Endothelial cell of umbilical vein (primary cell): ENCODE measurements around the gene SBF1. TPM values are rescaled to one million over a fixed set of nuclear protein-coding genes. Genes with fewer than 3 reads are reported as not detected.
A peak's percentile ranks its signal among the peaks of the same experiment; 100 is the strongest.

Experiments used
- BruUV-seq: library from RNA; stranded (reverse); fragments of 400-500 nt; replicated peaks from 2 replicates; lab custom pipeline; 2021; lab: Mats Ljungman, UMichigan
- CTCF ChIA-PET: fragments of 300-600, 350-600 bp; sonication (Branson Sonifier 250); formaldehyde crosslinking; loops from one replicate; lab custom pipeline; 2021; ENCODE audit warnings: antibody characterized with exemption, inconsistent platforms; lab: Charles Lee
- POLR2A ChIA-PET: fragments of 300-600, 350-600 bp; sonication (Branson Sonifier 250); formaldehyde crosslinking; loops from one replicate; lab custom pipeline; 2021; ENCODE audit warnings: antibody characterized with exemption, inconsistent platforms; lab: Charles Lee
- DNase-seq: peaks from one replicate; pipeline ENCODE4 v3.0.0-alpha.2; 2011; ENCODE audit warnings: low read depth, low spot score
- FAIRE-seq: peaks from 2 replicates; lab custom pipeline; 2011; peaks lifted over from hg19 to GRCh38; lab: Jason Lieb, UNC
- H2AFZ ChIP-seq: 2 replicates; pipeline ENCODE4 v1.6.0; 2012; ENCODE audit warnings: low read depth, low read length, control low read depth, inconsistent platforms
- H3K27ac ChIP-seq: 2 replicates; pipeline ENCODE4 v1.5.1; 2011; ENCODE audit warnings: low read depth, mild to moderate bottlenecking, control low read depth, low read length, moderate library complexity; ENCODE audit not compliant: insufficient read depth
- H3K27me3 ChIP-seq, 2 experiments: 2 replicates each; pipeline versions ENCODE4 v1.6.0 to v1.6.1; 2011; ENCODE audit warnings: low read length in 2 of 2, mixed read lengths in 1 of 2; ENCODE audit not compliant: control insufficient read depth in 2 of 2, insufficient read depth in 2 of 2
- H3K36me3 ChIP-seq, 2 experiments: 2 replicates in 1 of 2; 3 replicates in 1 of 2; pipeline ENCODE4 v1.5.1; 2011; ENCODE audit warnings: low read length in 2 of 2, mild to moderate bottlenecking in 1 of 2, moderate library complexity in 1 of 2; ENCODE audit not compliant: control insufficient read depth in 2 of 2, insufficient read depth in 2 of 2; ENCODE audit errors: extremely low read depth in 1 of 2
- H3K4me1 ChIP-seq: 3 replicates; pipeline ENCODE4 v1.5.1; 2011; ENCODE audit warnings: mild to moderate bottlenecking, low read length; ENCODE audit not compliant: control insufficient read depth, insufficient read depth; ENCODE audit errors: extremely low read depth
- H3K4me2 ChIP-seq: 2 replicates; pipeline ENCODE4 v1.6.1; 2011; ENCODE audit warnings: low read length, control low read depth, mixed read lengths; ENCODE audit not compliant: insufficient read depth
- H3K4me3 ChIP-seq, 3 experiments: fragments of 200-600 bp in 1 of 3; sonication (generic), shearing (Covaris generic) in 1 of 3; replicated peaks in 1 of 3; 2 replicates each; pipeline ENCODE4 v1.5.1; 2011 to 2016; ENCODE audit warnings: control low read depth in 3 of 3, low read length in 3 of 3, mild to moderate bottlenecking in 2 of 3, inconsistent platforms in 1 of 3, low read depth in 1 of 3, moderate library complexity in 1 of 3; ENCODE audit not compliant: insufficient read depth in 1 of 3
- H3K79me2 ChIP-seq: 2 replicates; pipeline ENCODE4 v1.6.0; 2012; ENCODE audit warnings: low read length, inconsistent platforms; ENCODE audit not compliant: control insufficient read depth, insufficient read depth
- H3K9ac ChIP-seq: replicated peaks from 2 replicates; pipeline ENCODE3; 2011; ENCODE audit warnings: low read length, control low read depth; ENCODE audit not compliant: insufficient read depth; ENCODE audit errors: extremely low read depth
- H3K9me1 ChIP-seq: replicated peaks from 3 replicates; pipeline ENCODE4 v1.6.0; 2011; ENCODE audit warnings: mild to moderate bottlenecking, low read length; ENCODE audit not compliant: control insufficient read depth, insufficient read depth; ENCODE audit errors: extremely low read depth
- H3K9me3 ChIP-seq: replicated peaks from 2 replicates; pipeline ENCODE4 v1.5.1; 2012; ENCODE audit warnings: low read length, inconsistent platforms; ENCODE audit not compliant: control insufficient read depth, insufficient read depth
- H4K20me1 ChIP-seq: replicated peaks from 2 replicates; pipeline ENCODE3; 2011; ENCODE audit warnings: mild to moderate bottlenecking, low read length; ENCODE audit not compliant: control insufficient read depth, insufficient read depth; ENCODE audit errors: extremely low read depth
- EZH2 ChIP-seq: IDR thresholded peaks from 2 replicates; pipeline ENCODE4 v1.6.1; 2012; ENCODE audit warnings: borderline replicate concordance, low read depth, mild to moderate bottlenecking, moderate library complexity, low read length, inconsistent platforms; ENCODE audit not compliant: severe bottlenecking
- FOS ChIP-seq: IDR thresholded peaks from 2 replicates; pipeline ENCODE4 v1.6.1; 2011; ENCODE audit warnings: mild to moderate bottlenecking, low read length, moderate library complexity, borderline replicate concordance; ENCODE audit not compliant: insufficient read depth
- GATA2 ChIP-seq: IDR thresholded peaks from 2 replicates; pipeline ENCODE4 v1.7.0; 2011; ENCODE audit warnings: low read depth, mild to moderate bottlenecking, moderate library complexity, mixed read lengths, low read length; ENCODE audit not compliant: insufficient read length, insufficient read depth
- JUN ChIP-seq: IDR thresholded peaks from 2 replicates; pipeline ENCODE4 v1.6.1; 2011; ENCODE audit warnings: borderline replicate concordance, low read depth; ENCODE audit not compliant: insufficient read length, insufficient read depth
- MYC ChIP-seq: IDR thresholded peaks from one replicate; pipeline ENCODE4 v1.6.1; 2011; ENCODE audit warnings: mild to moderate bottlenecking, low read depth, low read length
- POLR2A ChIP-seq: IDR thresholded peaks from 2 replicates; pipeline ENCODE4 v1.6.1; 2012; ENCODE audit warnings: low read depth, mild to moderate bottlenecking, control low read depth, low read length
- POLR2AphosphoS5 ChIP-seq: IDR thresholded peaks from 2 replicates; pipeline ENCODE4 v1.6.1; 2012; ENCODE audit warnings: low read depth, mild to moderate bottlenecking, control low read depth, low read length, moderate library complexity; ENCODE audit not compliant: insufficient read depth
- dilution Hi-C: fragments of 300-500 bp; cut with MboI; formaldehyde crosslinking; loops from one replicate; pipeline ENCODE4 v1.15.0; 2019; ENCODE audit warnings: low sequenced_read_pairs; ENCODE audit not compliant: extremely low pct_ligation_motif_present
- intact Hi-C: fragments of 100-400 bp; cut with micrococcal nuclease; formaldehyde crosslinking; loops from one replicate; pipeline ENCODE4 v1.10.0; 2022
- polyA plus RNA-seq, 4 experiments: library from polyadenylated mRNA; depleted of rRNA in 3 of 4; stranded (reverse) in 3 of 4; unstranded in 1 of 4; fragments of >200 nt; gene quantifications; 2 replicates each; pipeline versions ENCODE4 v1.2.1 to v1.2.3, GENCODE V29; 2011 to 2012; ENCODE audit warnings: missing spikeins in 1 of 4
- total RNA-seq: library from RNA; stranded (reverse); gene quantifications from 2 replicates; pipeline ENCODE4 v1.2.3, GENCODE V29; 2021
- TF ChIP-seq, protein P1 (sequence below): IDR thresholded peaks from 2 replicates; pipeline ENCODE4 v1.6.1; 2011; ENCODE audit not compliant: insufficient read depth, insufficient read length
- TF ChIP-seq, protein P2 (sequence below), 2 donors: IDR thresholded peaks; 1 replicate in 1 of 2; 2 replicates in 1 of 2; pipeline ENCODE4 v1.5.1; 2011; ENCODE audit warnings: low read length in 2 of 2, mild to moderate bottlenecking in 2 of 2, moderate library complexity in 2 of 2, control low read depth in 1 of 2, inconsistent platforms in 1 of 2, low read depth in 1 of 2; ENCODE audit not compliant: insufficient read depth in 1 of 2; ENCODE audit errors: extremely low read depth in 1 of 2

The SBF1 gene
- total and polyA plus RNA-seq, 2 donors (not counting 3 experiments of a cell fraction or from before 2014, with no cell fraction given): 36.3 to 68.6 TPM

DNA sequence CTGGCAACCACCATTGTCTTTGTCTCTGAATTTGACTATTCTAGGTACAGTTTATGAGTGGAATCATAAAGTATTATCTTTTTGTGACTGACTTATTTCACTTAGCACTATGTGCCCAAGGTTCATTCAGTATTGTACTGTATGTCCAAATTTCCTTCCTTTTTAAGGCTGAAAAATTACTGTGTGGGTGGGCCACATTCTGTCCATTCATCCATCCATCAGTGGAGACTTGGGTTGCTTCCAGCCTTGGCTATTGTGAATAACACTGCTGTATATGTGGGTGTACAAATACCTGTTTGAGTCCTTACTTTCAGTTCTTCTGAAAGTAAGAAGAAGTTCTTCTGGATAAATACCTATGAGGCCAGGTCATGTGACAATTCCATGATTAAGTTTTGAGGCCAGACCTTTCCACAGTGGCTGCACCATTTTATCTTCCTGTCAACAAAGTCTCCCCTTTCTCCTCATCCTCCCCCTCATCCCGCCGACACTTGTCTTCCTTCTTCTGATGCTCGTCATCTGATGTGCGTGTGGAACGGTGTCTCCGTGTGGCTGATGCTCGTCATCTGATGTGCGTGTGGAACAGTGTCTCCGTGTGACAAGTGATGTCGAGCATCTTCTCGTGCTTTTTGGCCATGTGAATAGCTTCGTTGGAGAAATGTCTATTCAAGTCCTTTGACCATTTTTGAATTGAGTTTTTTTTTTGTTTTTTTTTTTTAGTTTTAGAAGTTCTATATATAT lies 49.5 kb downstream of the SBF1 start:
- FAIRE-seq: no peak
- TF ChIP-seq POLR2A (no peak), EZH2 (no peak), FOS (no peak), POLR2AphosphoS5 (no peak), JUN (no peak), MYC (no peak), GATA2 (no peak)
- TF ChIP-seq, protein P1, sequence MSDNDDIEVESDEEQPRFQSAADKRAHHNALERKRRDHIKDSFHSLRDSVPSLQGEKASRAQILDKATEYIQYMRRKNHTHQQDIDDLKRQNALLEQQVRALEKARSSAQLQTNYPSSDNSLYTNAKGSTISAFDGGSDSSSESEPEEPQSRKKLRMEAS: no peak
- TF ChIP-seq, protein P2, sequence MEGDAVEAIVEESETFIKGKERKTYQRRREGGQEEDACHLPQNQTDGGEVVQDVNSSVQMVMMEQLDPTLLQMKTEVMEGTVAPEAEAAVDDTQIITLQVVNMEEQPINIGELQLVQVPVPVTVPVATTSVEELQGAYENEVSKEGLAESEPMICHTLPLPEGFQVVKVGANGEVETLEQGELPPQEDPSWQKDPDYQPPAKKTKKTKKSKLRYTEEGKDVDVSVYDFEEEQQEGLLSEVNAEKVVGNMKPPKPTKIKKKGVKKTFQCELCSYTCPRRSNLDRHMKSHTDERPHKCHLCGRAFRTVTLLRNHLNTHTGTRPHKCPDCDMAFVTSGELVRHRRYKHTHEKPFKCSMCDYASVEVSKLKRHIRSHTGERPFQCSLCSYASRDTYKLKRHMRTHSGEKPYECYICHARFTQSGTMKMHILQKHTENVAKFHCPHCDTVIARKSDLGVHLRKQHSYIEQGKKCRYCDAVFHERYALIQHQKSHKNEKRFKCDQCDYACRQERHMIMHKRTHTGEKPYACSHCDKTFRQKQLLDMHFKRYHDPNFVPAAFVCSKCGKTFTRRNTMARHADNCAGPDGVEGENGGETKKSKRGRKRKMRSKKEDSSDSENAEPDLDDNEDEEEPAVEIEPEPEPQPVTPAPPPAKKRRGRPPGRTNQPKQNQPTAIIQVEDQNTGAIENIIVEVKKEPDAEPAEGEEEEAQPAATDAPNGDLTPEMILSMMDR (IDR thresholded peaks at IDR 0.05; ENCODE audit: extremely low read depth in 1 of 2, insufficient read depth in 1 of 2, low read depth in 1 of 2, low read length in 2 of 2): no peak
- Histone ChIP-seq H3K4me2 (no peak overlapping the region), H3K9ac (no peak overlapping the region), H3K27ac (no peak overlapping the region), H3K4me1 (no peaks in the 10 kb centered on the region), H2AFZ (no peak overlapping the region), H3K27me3 (no peaks in the 10 kb centered on the region), H3K79me2 (no peaks in the 10 kb centered on the region), H3K9me1 (no peaks in the 10 kb centered on the region), H3K36me3 (peaks cover 7 to 33% of the 10 kb centered on the region in 2 experiments), H3K9me3 (no peaks in the 10 kb centered on the region), H3K4me3 (no peak overlapping the region), H4K20me1 (no peaks in the 10 kb centered on the region)
- intact Hi-C loops: no loop called here
- ChIA-PET POLR2A (no interaction called here), CTCF (interaction anchor here (1.2 kb wide), 1 partner anchor 16 kb away, joined by 3 read pairs; no protein-coding TSS in a partner anchor)
- BruUV-seq: no TSS peak
- dilution Hi-C loops: no loop called here
- DNase-seq: peak; percentile 15
